Lower lobe of right lung (tissue), 2 donors: ENCODE results near the gene AFF4. TPM values are rescaled to one million over a fixed set of nuclear protein-coding genes. Genes with fewer than 3 reads are reported as not detected.
A peak's percentile ranks its signal among the peaks of the same experiment; 100 is the strongest.

Experiments
- ATAC-seq, 2 donors: fragments of 200-7000 bp; cut with Tn5 transposase; one replicate each; pipeline ENCODE4 v1.9.1; 2020 to 2022; ENCODE audit warnings: mild to moderate bottlenecking in 2 of 2, moderate library complexity in 2 of 2
- DNase-seq: peaks from one replicate; pipeline ENCODE4 v3.0.0-alpha.2; 2020
- H3K27ac ChIP-seq: fragments of 200-600 bp; one replicate; pipeline ENCODE4 v1.8.0; 2022
- H3K27me3 ChIP-seq: fragments of 200-600 bp; one replicate; pipeline ENCODE4 v1.8.0; 2022; ENCODE audit warnings: low read depth
- H3K36me3 ChIP-seq: fragments of 200-600 bp; one replicate; pipeline ENCODE4 v1.8.0; 2022; ENCODE audit warnings: mild to moderate bottlenecking
- H3K4me1 ChIP-seq: fragments of 200-600 bp; one replicate; pipeline ENCODE4 v1.8.0; 2022
- H3K4me3 ChIP-seq: fragments of 200-600 bp; one replicate; pipeline ENCODE4 v1.8.0; 2022; ENCODE audit warnings: mild to moderate bottlenecking
- H3K9me3 ChIP-seq: fragments of 200-600 bp; one replicate; pipeline ENCODE4 v1.8.0; 2022
- CTCF ChIP-seq: fragments of 200-600 bp; IDR thresholded peaks from one replicate; pipeline ENCODE4 v1.8.0; 2022; ENCODE audit warnings: antibody characterized with exemption, mild to moderate bottlenecking
- intact Hi-C: fragments of 100-400 bp; cut with DNase I; formaldehyde crosslinking; loops from one replicate; pipeline ENCODE4 v1.11.0; 2022
- total RNA-seq: library from RNA; stranded (reverse); fragmentation: NEBNext Ultra II Directional; extraction: Animal tissue kit (Norgen Biotek cat#: 25700); gene quantifications from one replicate; pipeline ENCODE4 v1.2.1, GENCODE V29; 2021
- donor health status: DM: no; HTN: yes; CAD: no; lungs with severe emphysema.

Gene AFF4
- total RNA-seq, 1 donor from 2014 or later = 68.6 TPM

GRCh38 chr5:132853323-132853722 is 110.1 kb downstream of the AFF4 start:
- TF ChIP-seq CTCF = no peak
- Histone ChIP-seq H3K27ac (no peak overlapping the region), H3K27me3 (no peaks in the 10 kb centered on the region), H3K36me3 (no peaks in the 10 kb centered on the region), H3K4me1 (peaks cover 9% of the 10 kb centered on the region), H3K4me3 (no peak overlapping the region), H3K9me3 (no peaks in the 10 kb centered on the region)
- intact Hi-C loops = no loop called here
- ATAC-seq (no peak), DNase-seq (no peak)

- H3K27ac ChIP-seq = no peak overlapping the region
- H3K4me1 ChIP-seq = peaks cover 9% of the 10 kb centered on the region
- H3K27me3 ChIP-seq = no peaks in the 10 kb centered on the region
- DNase-seq (no peak), ATAC-seq (no peak)
- H3K9me3 ChIP-seq = no peaks in the 10 kb centered on the region
- H3K36me3 ChIP-seq = no peaks in the 10 kb centered on the region
- H3K4me3 ChIP-seq = no peak overlapping the region
- intact Hi-C loops = no loop called here
- no peak for TF ChIP-seq CTCF
Measured at GRCh38 chr5:132850066-132850465, 113.4 kb downstream of the AFF4 start.

GRCh38 chr5:132849347-132849746 is 114.1 kb downstream of the AFF4 start:
- Histone ChIP-seq H3K9me3 (no peaks in the 10 kb centered on the region), H3K4me3 (no peak overlapping the region), H3K36me3 (no peaks in the 10 kb centered on the region), H3K27me3 (no peaks in the 10 kb centered on the region), H3K27ac (no peak overlapping the region), H3K4me1 (peaks cover 9% of the 10 kb centered on the region)
- intact Hi-C loops = no loop called here
- TF ChIP-seq CTCF = no peak
- ATAC-seq = no peak
- no peak for DNase-seq

GRCh38 chr5:132848270-132848669 is 115.2 kb downstream of the AFF4 start:
- H3K27ac ChIP-seq = no peak overlapping the region
- no peak for TF ChIP-seq CTCF

GRCh38 chr5:132841305-132841704 is 122.1 kb downstream of the AFF4 start:
- no peaks in the 10 kb centered on the region for H3K9me3 ChIP-seq
- no peak overlapping the region for H3K4me3 ChIP-seq
- intact Hi-C loops = no loop called here
- peak; percentile 71 for DNase-seq
- H3K36me3 ChIP-seq = no peaks in the 10 kb centered on the region
- peak overlapping the region; percentile 75 for H3K27ac ChIP-seq
- no peak for TF ChIP-seq CTCF
- no peaks in the 10 kb centered on the region for H3K27me3 ChIP-seq
- H3K4me1 ChIP-seq = peaks cover 23% of the 10 kb centered on the region
- peak; percentile 67 to 78 for ATAC-seq

More at GRCh38 chr5:132848270-132848669, 115.2 kb downstream of the AFF4 start:
- DNase-seq (no peak), ATAC-seq (no peak)
- peaks cover 1% of the 10 kb centered on the region for H3K4me1 ChIP-seq
- H3K27me3 ChIP-seq = no peaks in the 10 kb centered on the region
- H3K9me3 ChIP-seq = no peaks in the 10 kb centered on the region
- intact Hi-C loops = no loop called here
- H3K36me3 ChIP-seq = no peaks in the 10 kb centered on the region
- H3K4me3 ChIP-seq = no peak overlapping the region

GRCh38 chr5:132840896-132841295 is 122.5 kb downstream of the AFF4 start:
- Histone ChIP-seq H3K36me3 (no peaks in the 10 kb centered on the region), H3K27me3 (no peaks in the 10 kb centered on the region), H3K4me3 (no peak overlapping the region), H3K27ac (peak overlapping the region; percentile 75), H3K4me1 (peaks cover 23% of the 10 kb centered on the region), H3K9me3 (no peaks in the 10 kb centered on the region)
- DNase-seq (no peak), ATAC-seq (peak; percentile 41 to 65)
- TF ChIP-seq CTCF = no peak
- intact Hi-C loops = no loop called here
